Hepatocyte (in vitro differentiated cells): ENCODE results near the gene CAD. TPM values are rescaled to one million over a fixed set of nuclear protein-coding genes. Genes with fewer than 3 reads are reported as not detected.

ENCODE experiments used
- DNase-seq: peaks from one replicate; pipeline ENCODE4 v3.0.0-alpha.2; 2016; ENCODE audit warnings: low spot score
- H2AFZ ChIP-seq: fragments of 200-600 bp; sonication (generic); 2 replicates; pipeline ENCODE4 v1.6.0; 2016; ENCODE audit warnings: antibody characterized with exemption, mild to moderate bottlenecking
- H3K27ac ChIP-seq: fragments of 200-600 bp; sonication (generic); 2 replicates; pipeline ENCODE4 v1.5.1; 2016; ENCODE audit warnings: mild to moderate bottlenecking
- H3K27me3 ChIP-seq: fragments of 200-600 bp; sonication (generic); 2 replicates; pipeline ENCODE4 v1.6.1; 2016
- H3K36me3 ChIP-seq: fragments of 200-600 bp; sonication (generic); replicated peaks from 2 replicates; pipeline ENCODE4 v1.5.1; 2016; ENCODE audit warnings: low read depth; ENCODE audit not compliant: insufficient read depth
- H3K4me1 ChIP-seq: fragments of 200-600 bp; sonication (generic); 2 replicates; pipeline ENCODE4 v1.5.1; 2016; ENCODE audit warnings: mild to moderate bottlenecking, moderate library complexity; ENCODE audit not compliant: insufficient read depth
- H3K4me2 ChIP-seq: fragments of 200-600 bp; sonication (generic); 2 replicates; pipeline ENCODE4 v1.6.0; 2016
- H3K4me3 ChIP-seq: fragments of 200-600 bp; sonication (generic); 2 replicates; pipeline ENCODE4 v1.5.1; 2016; ENCODE audit warnings: mild to moderate bottlenecking
- H3K79me2 ChIP-seq: fragments of 200-600 bp; sonication (generic); 2 replicates; pipeline ENCODE4 v1.6.0; 2017; ENCODE audit warnings: mild to moderate bottlenecking
- H3K9me2 ChIP-seq: fragments of 200-600 bp; sonication (generic); replicated peaks from 2 replicates; pipeline ENCODE4 v1.6.0; 2017; ENCODE audit warnings: mild to moderate bottlenecking; ENCODE audit not compliant: insufficient read depth
- H3K9me3 ChIP-seq: fragments of 200-600 bp; sonication (generic); 2 replicates; pipeline ENCODE4 v1.5.1; 2016; ENCODE audit warnings: low read depth, mild to moderate bottlenecking
- H4K20me1 ChIP-seq: fragments of 200-600 bp; sonication (generic); 2 replicates; pipeline ENCODE4 v1.6.0; 2016; ENCODE audit warnings: mild to moderate bottlenecking; ENCODE audit not compliant: insufficient read depth, poor library complexity, severe bottlenecking
- CTCF ChIP-seq: fragments of 200-600 bp; sonication (generic); IDR thresholded peaks from 2 replicates; pipeline ENCODE4 v1.5.1; 2016; ENCODE audit warnings: antibody characterized with exemption, mild to moderate bottlenecking; ENCODE audit not compliant: poor library complexity
- EZH2 ChIP-seq: fragments of 200-600 bp; sonication (generic); IDR thresholded peaks from 2 replicates; pipeline ENCODE4 v1.6.1; 2016; ENCODE audit warnings: antibody characterized with exemption, mild to moderate bottlenecking, borderline replicate concordance
- EZH2phosphoT487 ChIP-seq: fragments of 200-600 bp; sonication (generic); IDR thresholded peaks from one replicate; pipeline ENCODE4 v1.6.1; 2018; ENCODE audit warnings: antibody characterized with exemption, mild to moderate bottlenecking, low read depth, moderate library complexity; ENCODE audit not compliant: unreplicated experiment, severe bottlenecking
- WGBS: methylation state at CpG from one replicate; pipeline ENCODE4 v1.1.6; 2016; ENCODE audit warnings: low lambda C conversion rate; ENCODE audit errors: missing lambda C conversion rate; 5-methylcytosine and 5-hydroxymethylcytosine counted together
- polyA plus RNA-seq: library from polyadenylated mRNA; unstranded; fragments of >200 nt; fragmentation: Nextera tagmentation; extraction: Ambion mirVana; gene quantifications from 2 replicates; pipeline ENCODE4 v1.2.1, GENCODE V29; 2016
- total RNA-seq: library from RNA; depleted of rRNA; stranded (reverse); fragments of >200 nt; gene quantifications from 2 replicates; pipeline ENCODE4 v1.2.3, GENCODE V29; 2014

The CAD gene
- total and polyA plus RNA-seq, 2 experiments from 2014 or later: 16.6 to 20.7 TPM

- H3K9me3 ChIP-seq: no peaks in the 10 kb centered on the region
- no peaks in the 10 kb centered on the region for H3K36me3 ChIP-seq
- peak within 1 kb of the TSS; percentile 78 for H3K4me3 ChIP-seq
- no peaks in the 10 kb centered on the region for H3K9me2 ChIP-seq
- H3K4me1 ChIP-seq: peaks cover 35% of the 10 kb centered on the region
- H3K27me3 ChIP-seq: no peaks in the 10 kb centered on the region
- H3K79me2 ChIP-seq: peaks cover 24% of the 10 kb centered on the region
- peak within 1 kb of the TSS; percentile 92 for H3K4me2 ChIP-seq
- TF ChIP-seq EZH2 (no peak), EZH2phosphoT487 (no peak), CTCF (no peak)
- DNase-seq: peak; percentile 96
- peak within 1 kb of the TSS; percentile 100 for H3K27ac ChIP-seq
- no peaks in the 10 kb centered on the region for H4K20me1 ChIP-seq
- under 1% methylated on average over 53 of the region's 73 CpGs for WGBS
- H2AFZ ChIP-seq: peak within 1 kb of the TSS; percentile 88
Observed at GRCh38 chr2:27211943-27212625, 5.1 kb upstream of the CAD start, which contains the start of the genes ATRAID and SLC5A6. Gene ATRAID (plus strand): TSS chr2:27212041. CDS start chr2:27212369, 328 bp downstream. Gene SLC5A6 (minus strand): TSS chr2:27212268. CDS start chr2:27207650, 4,618 bp downstream.

GRCh38 chr2:27212626-27213471 is 4.3 kb upstream of the CAD start:
- TF ChIP-seq EZH2 (no peak), EZH2phosphoT487 (no peak), CTCF (no peak)
- 12% methylated on average over 34 of the region's 34 CpGs for WGBS
- DNase-seq: peak; percentile 55
- H2AFZ ChIP-seq: peak overlapping the region; percentile 80
- H3K27ac ChIP-seq: peak overlapping the region; percentile 100
- peak overlapping the region; percentile 92 for H3K4me2 ChIP-seq
- peaks cover 24% of the 10 kb centered on the region for H3K79me2 ChIP-seq
- no peaks in the 10 kb centered on the region for H3K9me2 ChIP-seq
- H3K27me3 ChIP-seq: no peaks in the 10 kb centered on the region
- H4K20me1 ChIP-seq: no peaks in the 10 kb centered on the region
- no peaks in the 10 kb centered on the region for H3K36me3 ChIP-seq
- H3K4me3 ChIP-seq: peak overlapping the region; percentile 78
- H3K9me3 ChIP-seq: no peaks in the 10 kb centered on the region
- peaks cover 36% of the 10 kb centered on the region for H3K4me1 ChIP-seq

- no peak overlapping the region for H3K27ac ChIP-seq
- no peak overlapping the region for H3K4me2 ChIP-seq
- H3K4me3 ChIP-seq: no peak overlapping the region
- H3K36me3 ChIP-seq: no peaks in the 10 kb centered on the region
- H3K27me3 ChIP-seq: no peaks in the 10 kb centered on the region
- no peaks in the 10 kb centered on the region for H4K20me1 ChIP-seq
- no peaks in the 10 kb centered on the region for H3K9me2 ChIP-seq
- no peaks in the 10 kb centered on the region for H3K9me3 ChIP-seq
- TF ChIP-seq EZH2phosphoT487: no peak
- no peak for TF ChIP-seq EZH2
- TF ChIP-seq CTCF: no peak
- peaks cover 35% of the 10 kb centered on the region for H3K79me2 ChIP-seq
- DNase-seq: no peak
- peaks cover 31% of the 10 kb centered on the region for H3K4me1 ChIP-seq
- 72% methylated on average over 3 of the region's 3 CpGs for WGBS
- H2AFZ ChIP-seq: no peak overlapping the region
Observed at GRCh38 chr2:27214941-27215340, 2.2 kb upstream of the CAD start.
